Chondrocyte (in vitro differentiated cells): ENCODE measurements around the gene SCGB2B2. TPM values are rescaled to one million over a fixed set of nuclear protein-coding genes. Genes with fewer than 3 reads are reported as not detected.
"Not testable (repeated sequence)": the region's sequence is repeated elsewhere in the genome, so short reads cannot be mapped to it uniquely, and the experiment has no call there.

Experiments used
- DNase-seq: peaks from one replicate; pipeline ENCODE4 v3.0.0; 2021; ENCODE audit warnings: mixed read lengths, low spot score
- H3K27ac Mint-ChIP-seq: one replicate; pipeline ENCODE4 v1.8.0; 2021; ENCODE audit warnings: mild to moderate bottlenecking, moderate library complexity, mixed read lengths; ENCODE audit not compliant: unreplicated experiment
- H3K27me3 Mint-ChIP-seq: 2 replicates; pipeline ENCODE4 v1.8.0; 2021; ENCODE audit warnings: low read depth, mixed read lengths
- H3K36me3 Mint-ChIP-seq: 2 replicates; pipeline ENCODE4 v1.8.0; 2021; ENCODE audit warnings: low read depth, mixed read lengths
- H3K4me1 Mint-ChIP-seq: 2 replicates; pipeline ENCODE4 v1.8.0; 2021; ENCODE audit warnings: low read depth, mild to moderate bottlenecking, mixed read lengths
- H3K4me3 Mint-ChIP-seq: one replicate; pipeline ENCODE4 v1.8.0; 2021; ENCODE audit warnings: mild to moderate bottlenecking, moderate library complexity, mixed read lengths; ENCODE audit not compliant: unreplicated experiment
- H3K9me3 Mint-ChIP-seq: 2 replicates; pipeline ENCODE4 v1.8.0; 2021; ENCODE audit warnings: low read depth, mixed read lengths
- total RNA-seq: library from RNA; stranded (reverse); gene quantifications from 3 replicates; pipeline ENCODE4 v1.2.1, GENCODE V29; 2021
- TF ChIP-seq, protein P1 (sequence below): fragments of 200-600 bp; sonication (generic); IDR thresholded peaks from 2 replicates; pipeline ENCODE4 v1.5.0; 2021; ENCODE audit warnings: antibody characterized with exemption, mild to moderate bottlenecking, moderate library complexity

Gene SCGB2B2
- total RNA-seq, 1 donor from 2014 or later: 0.47 TPM

DNA sequence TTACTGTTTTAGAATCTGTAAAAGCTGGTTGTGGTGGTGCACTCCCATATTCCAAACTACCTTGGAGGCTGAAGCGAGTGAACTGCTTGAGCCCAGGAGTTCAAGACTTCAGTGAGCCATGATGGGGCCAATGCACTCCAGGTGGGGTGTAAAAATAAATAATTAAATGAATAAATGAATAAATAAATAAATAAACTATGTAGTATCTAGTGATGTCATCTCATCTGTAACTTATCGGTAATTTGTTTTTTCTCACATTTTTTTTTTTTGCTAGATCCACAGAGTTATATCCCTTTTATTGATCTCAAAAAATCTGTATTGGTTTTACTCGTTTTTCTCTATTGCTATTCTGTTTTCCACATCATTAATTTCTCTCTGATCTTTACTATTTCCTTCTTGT is 5.0 kb downstream of the SCGB2B2 start:
- H3K9me3 Mint-ChIP-seq: peaks cover 13% of the 10 kb centered on the region
- peaks cover 3% of the 10 kb centered on the region for H3K36me3 Mint-ChIP-seq
- DNase-seq: no peak
- H3K4me3 Mint-ChIP-seq: no peak overlapping the region
- no peaks in the 10 kb centered on the region for H3K27me3 Mint-ChIP-seq
- TF ChIP-seq, protein P1, sequence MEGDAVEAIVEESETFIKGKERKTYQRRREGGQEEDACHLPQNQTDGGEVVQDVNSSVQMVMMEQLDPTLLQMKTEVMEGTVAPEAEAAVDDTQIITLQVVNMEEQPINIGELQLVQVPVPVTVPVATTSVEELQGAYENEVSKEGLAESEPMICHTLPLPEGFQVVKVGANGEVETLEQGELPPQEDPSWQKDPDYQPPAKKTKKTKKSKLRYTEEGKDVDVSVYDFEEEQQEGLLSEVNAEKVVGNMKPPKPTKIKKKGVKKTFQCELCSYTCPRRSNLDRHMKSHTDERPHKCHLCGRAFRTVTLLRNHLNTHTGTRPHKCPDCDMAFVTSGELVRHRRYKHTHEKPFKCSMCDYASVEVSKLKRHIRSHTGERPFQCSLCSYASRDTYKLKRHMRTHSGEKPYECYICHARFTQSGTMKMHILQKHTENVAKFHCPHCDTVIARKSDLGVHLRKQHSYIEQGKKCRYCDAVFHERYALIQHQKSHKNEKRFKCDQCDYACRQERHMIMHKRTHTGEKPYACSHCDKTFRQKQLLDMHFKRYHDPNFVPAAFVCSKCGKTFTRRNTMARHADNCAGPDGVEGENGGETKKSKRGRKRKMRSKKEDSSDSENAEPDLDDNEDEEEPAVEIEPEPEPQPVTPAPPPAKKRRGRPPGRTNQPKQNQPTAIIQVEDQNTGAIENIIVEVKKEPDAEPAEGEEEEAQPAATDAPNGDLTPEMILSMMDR: no peak
- H3K27ac Mint-ChIP-seq: no peak overlapping the region
- H3K4me1 Mint-ChIP-seq: peaks cover 11% of the 10 kb centered on the region

DNA sequence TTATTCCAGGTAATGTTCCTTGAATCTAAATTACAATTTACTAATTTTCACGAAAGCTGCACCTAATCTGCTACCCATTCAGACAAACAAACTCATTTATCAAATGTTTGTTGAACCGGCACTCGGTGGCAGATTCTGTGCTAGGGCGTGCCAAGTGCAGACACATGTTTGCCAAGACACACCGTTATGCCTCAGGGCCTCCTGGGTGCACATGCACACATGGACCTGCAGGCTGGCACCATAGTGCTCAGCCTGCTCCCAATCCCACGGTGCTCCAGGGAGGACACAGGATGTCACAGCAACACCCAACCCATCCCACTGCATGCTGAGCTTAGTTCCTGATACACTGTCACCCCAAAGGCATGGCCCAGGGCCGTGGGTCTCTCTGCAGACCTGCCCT is 7.7 kb downstream of the SCGB2B2 start:
- no peak for DNase-seq
- peaks cover 7% of the 10 kb centered on the region for H3K9me3 Mint-ChIP-seq
- TF ChIP-seq, protein P1: no peak
- H3K36me3 Mint-ChIP-seq: no peaks in the 10 kb centered on the region
- no peak overlapping the region for H3K4me3 Mint-ChIP-seq
- H3K4me1 Mint-ChIP-seq: peaks cover 3% of the 10 kb centered on the region
- H3K27ac Mint-ChIP-seq: no peak overlapping the region
- no peaks in the 10 kb centered on the region for H3K27me3 Mint-ChIP-seq

DNA sequence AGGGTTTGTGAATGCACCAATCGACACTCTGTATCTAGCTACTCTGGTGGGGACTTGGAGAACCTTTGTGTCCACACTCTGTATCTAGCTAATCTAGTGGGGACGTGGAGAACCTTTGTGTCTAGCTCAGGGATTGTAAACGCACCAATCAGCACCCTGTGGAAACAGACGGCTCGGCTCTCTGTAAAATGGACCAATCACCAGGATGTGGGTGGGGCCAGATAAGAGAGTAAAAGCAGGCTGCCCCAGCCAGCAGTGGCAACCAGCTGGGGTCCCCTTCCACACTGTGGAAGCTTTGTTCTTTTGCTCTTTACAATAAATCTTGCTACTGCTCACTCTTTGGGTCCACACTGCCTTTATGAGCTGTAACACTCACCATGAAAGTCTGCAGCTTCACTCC is 8.3 kb downstream of the SCGB2B2 start:
- H3K9me3 Mint-ChIP-seq, H3K36me3 Mint-ChIP-seq, H3K4me1 Mint-ChIP-seq, DNase-seq, H3K4me3 Mint-ChIP-seq, H3K27ac Mint-ChIP-seq, H3K27me3 Mint-ChIP-seq: not testable (repeated sequence)

- not testable (repeated sequence) for H3K4me3 Mint-ChIP-seq, DNase-seq, H3K9me3 Mint-ChIP-seq
Measured at GRCh38 chr19:34668077-34668689, 8.8 kb downstream of the SCGB2B2 start.

GRCh38 chr19:34667349-34668076 is 9.4 kb downstream of the SCGB2B2 start:
- no peak for DNase-seq

More at GRCh38 chr19:34668077-34668689, 8.8 kb downstream of the SCGB2B2 start:
- H3K27ac Mint-ChIP-seq, H3K36me3 Mint-ChIP-seq, H3K4me1 Mint-ChIP-seq, H3K27me3 Mint-ChIP-seq: not testable (repeated sequence)

DNA sequence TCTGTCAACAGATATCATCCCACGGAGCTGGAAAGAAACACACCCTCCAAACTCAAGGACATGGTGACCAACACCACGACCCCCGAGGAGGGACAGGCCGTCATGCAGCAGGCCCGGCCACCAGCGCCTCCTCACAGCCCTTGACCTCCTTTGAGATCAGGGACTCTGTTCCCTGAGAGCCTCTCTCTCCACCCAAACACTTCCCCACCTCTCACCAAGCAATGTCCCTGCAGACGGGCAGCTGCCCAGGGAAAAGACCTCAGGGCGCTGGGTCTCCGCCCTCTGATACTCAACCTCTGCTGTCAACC is 10.0 kb downstream of the SCGB2B2 start:
- Mint-ChIP-seq H3K27me3 (no peaks in the 10 kb centered on the region), H3K9me3 (peaks cover 3% of the 10 kb centered on the region), H3K36me3 (no peaks in the 10 kb centered on the region), H3K4me1 (peaks cover 3% of the 10 kb centered on the region), H3K27ac (no peak overlapping the region), H3K4me3 (no peak overlapping the region)
- no peak for DNase-seq
- TF ChIP-seq, protein P1: no peak

More at GRCh38 chr19:34667349-34668076, 9.4 kb downstream of the SCGB2B2 start:
- Mint-ChIP-seq H3K4me3 (peak overlapping the region; percentile 54), H3K27me3 (no peaks in the 10 kb centered on the region), H3K27ac (no peak overlapping the region), H3K4me1 (peaks cover 3% of the 10 kb centered on the region), H3K36me3 (no peaks in the 10 kb centered on the region), H3K9me3 (peaks cover 4% of the 10 kb centered on the region)
- TF ChIP-seq, protein P1: no peak
